Measurements from ENCODE around the gene SCN3A. TPM values are rescaled to one million over a fixed set of nuclear protein-coding genes. Genes with fewer than 3 reads are reported as not detected.

SCN3A gene
- total RNA-seq, 2 donors from 2014 or later = 0.24 TPM; not detected in 1

- no peaks in the 10 kb centered on the region for H3K36me3 Mint-ChIP-seq (ENCODE audit: insufficient read depth in 2 of 2)
- no peak for ATAC-seq (replicated peaks in 1 of 2)
- H3K27me3 Mint-ChIP-seq (ENCODE audit: low read depth) = no peaks in the 10 kb centered on the region
- no peak for DNase-seq
- H3K4me3 Mint-ChIP-seq = no peak overlapping the region
- no peak overlapping the region for H3K27ac Mint-ChIP-seq
- no peaks in the 10 kb centered on the region for H3K4me1 Mint-ChIP-seq (ENCODE audit: low read depth)
- H3K9me3 Mint-ChIP-seq = no peaks in the 10 kb centered on the region
These were observed 10.2 kb upstream of the SCN3A start for GRCh38 chr2:165214093-165214492.

- Mint-ChIP-seq H3K9me3 (no peaks in the 10 kb centered on the region), H3K27me3 (ENCODE audit: low read depth) (no peaks in the 10 kb centered on the region), H3K36me3 (ENCODE audit: insufficient read depth in 2 of 2) (no peaks in the 10 kb centered on the region), H3K4me1 (ENCODE audit: low read depth) (no peaks in the 10 kb centered on the region), H3K4me3 (no peak overlapping the region), H3K27ac (no peak overlapping the region)
- DNase-seq = no peak
- ATAC-seq (replicated peaks in 1 of 2) = no peak
These were observed 4.2 kb upstream of the SCN3A start for GRCh38 chr2:165208094-165208493.

GRCh38 chr2:165205865-165206264 lies 2.0 kb upstream of the SCN3A start:
- ATAC-seq (replicated peaks in 1 of 2) (no peak), DNase-seq (no peak)
- no peaks in the 10 kb centered on the region for H3K9me3 Mint-ChIP-seq
- no peaks in the 10 kb centered on the region for H3K36me3 Mint-ChIP-seq (ENCODE audit: insufficient read depth in 2 of 2)
- H3K4me3 Mint-ChIP-seq = no peak overlapping the region
- H3K4me1 Mint-ChIP-seq (ENCODE audit: low read depth) = no peaks in the 10 kb centered on the region
- no peak overlapping the region for H3K27ac Mint-ChIP-seq
- H3K27me3 Mint-ChIP-seq (ENCODE audit: low read depth) = no peaks in the 10 kb centered on the region

- DNase-seq (no peak), ATAC-seq (replicated peaks in 1 of 2) (no peak)
- Mint-ChIP-seq H3K27ac (no peak overlapping the region), H3K27me3 (ENCODE audit: low read depth) (no peaks in the 10 kb centered on the region), H3K4me1 (ENCODE audit: low read depth) (no peaks in the 10 kb centered on the region), H3K4me3 (no peak overlapping the region), H3K9me3 (no peaks in the 10 kb centered on the region), H3K36me3 (ENCODE audit: insufficient read depth in 2 of 2) (no peaks in the 10 kb centered on the region)
These were observed 1.6 kb downstream of the SCN3A start for GRCh38 chr2:165202239-165202638.

DNA sequence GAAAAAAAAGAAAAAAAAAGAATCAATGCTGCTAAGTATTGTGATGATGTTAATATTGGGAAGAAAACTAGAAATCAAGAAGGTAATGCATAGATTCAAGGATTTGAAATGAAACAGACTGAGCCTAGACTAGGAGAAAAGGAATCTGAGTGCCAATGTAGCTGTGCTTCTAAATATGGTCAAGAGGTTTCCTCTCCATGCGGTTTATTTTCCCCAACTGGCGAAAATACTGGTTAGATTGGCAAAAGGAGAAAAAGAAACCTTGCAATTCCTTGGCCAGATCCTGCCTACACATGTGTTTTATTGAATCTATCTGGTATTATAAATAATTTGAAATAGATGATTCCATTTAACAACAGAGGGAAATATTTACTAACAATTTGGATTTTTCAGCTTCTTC lies 5.7 kb downstream of the SCN3A start:
- Mint-ChIP-seq H3K9me3 (no peaks in the 10 kb centered on the region), H3K4me1 (ENCODE audit: low read depth) (no peaks in the 10 kb centered on the region), H3K4me3 (no peak overlapping the region), H3K27ac (no peak overlapping the region), H3K27me3 (ENCODE audit: low read depth) (no peaks in the 10 kb centered on the region), H3K36me3 (ENCODE audit: insufficient read depth in 2 of 2) (no peaks in the 10 kb centered on the region)
- no peak for DNase-seq
- ATAC-seq (replicated peaks in 1 of 2) = no peak

GRCh38 chr2:165197346-165197745 lies 6.5 kb downstream of the SCN3A start:
- H3K9me3 Mint-ChIP-seq = no peaks in the 10 kb centered on the region
- H3K27ac Mint-ChIP-seq = no peak overlapping the region
- DNase-seq (no peak), ATAC-seq (replicated peaks in 1 of 2) (no peak)
- H3K36me3 Mint-ChIP-seq (ENCODE audit: insufficient read depth in 2 of 2) = no peaks in the 10 kb centered on the region
- no peak overlapping the region for H3K4me3 Mint-ChIP-seq
- H3K27me3 Mint-ChIP-seq (ENCODE audit: low read depth) = no peaks in the 10 kb centered on the region
- H3K4me1 Mint-ChIP-seq (ENCODE audit: low read depth) = no peaks in the 10 kb centered on the region

- no peaks in the 10 kb centered on the region for H3K4me1 Mint-ChIP-seq (ENCODE audit: low read depth)
- no peak overlapping the region for H3K27ac Mint-ChIP-seq
- H3K36me3 Mint-ChIP-seq (ENCODE audit: insufficient read depth in 2 of 2) = no peaks in the 10 kb centered on the region
- no peak overlapping the region for H3K4me3 Mint-ChIP-seq
- no peaks in the 10 kb centered on the region for H3K9me3 Mint-ChIP-seq
- no peak for DNase-seq
- H3K27me3 Mint-ChIP-seq (ENCODE audit: low read depth) = no peaks in the 10 kb centered on the region
- no peak for ATAC-seq (replicated peaks in 1 of 2)
These were observed 7.4 kb downstream of the SCN3A start for GRCh38 chr2:165196411-165196810.

GRCh38 chr2:165193178-165193777 lies 10.6 kb downstream of the SCN3A start:
- no peak overlapping the region for H3K27ac Mint-ChIP-seq
- DNase-seq = no peak
- H3K4me1 Mint-ChIP-seq (ENCODE audit: low read depth) = no peaks in the 10 kb centered on the region
- no peaks in the 10 kb centered on the region for H3K36me3 Mint-ChIP-seq (ENCODE audit: insufficient read depth in 2 of 2)
- ATAC-seq (replicated peaks in 1 of 2) = no peak
- H3K27me3 Mint-ChIP-seq (ENCODE audit: low read depth) = no peaks in the 10 kb centered on the region
- no peaks in the 10 kb centered on the region for H3K9me3 Mint-ChIP-seq
- H3K4me3 Mint-ChIP-seq = no peak overlapping the region

DNA sequence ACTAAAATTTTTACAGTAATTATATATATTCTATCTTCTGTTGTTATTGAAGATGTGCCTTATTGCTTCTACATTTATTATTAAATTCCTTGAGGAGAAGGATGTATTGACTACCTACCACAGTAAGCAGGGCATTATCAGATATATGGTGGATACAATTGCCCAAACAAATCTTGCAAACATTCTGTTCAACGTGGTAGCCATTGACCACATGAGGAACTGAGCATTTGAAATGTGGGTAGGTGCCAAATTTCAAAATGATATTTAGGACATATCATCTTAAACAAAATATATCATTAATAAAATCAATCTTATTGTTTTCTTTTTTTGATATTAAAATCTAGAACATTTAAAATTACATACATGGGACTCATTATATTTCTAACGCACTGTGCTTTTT lies 11.1 kb downstream of the SCN3A start:
- ATAC-seq (replicated peaks in 1 of 2) (no peak), DNase-seq (no peak)
- Mint-ChIP-seq H3K27me3 (ENCODE audit: low read depth) (no peaks in the 10 kb centered on the region), H3K36me3 (ENCODE audit: insufficient read depth in 2 of 2) (no peaks in the 10 kb centered on the region), H3K4me1 (ENCODE audit: low read depth) (no peaks in the 10 kb centered on the region), H3K9me3 (no peaks in the 10 kb centered on the region), H3K4me3 (no peak overlapping the region), H3K27ac (no peak overlapping the region)

GRCh38 chr2:165191096-165191728 lies 12.6 kb downstream of the SCN3A start:
- ATAC-seq (replicated peaks in 1 of 2) = no peak
- DNase-seq = no peak
- Mint-ChIP-seq H3K27ac (no peak overlapping the region), H3K36me3 (ENCODE audit: insufficient read depth in 2 of 2) (no peaks in the 10 kb centered on the region), H3K27me3 (ENCODE audit: low read depth) (no peaks in the 10 kb centered on the region), H3K4me1 (ENCODE audit: low read depth) (no peaks in the 10 kb centered on the region), H3K9me3 (no peaks in the 10 kb centered on the region), H3K4me3 (no peak overlapping the region)

DNA sequence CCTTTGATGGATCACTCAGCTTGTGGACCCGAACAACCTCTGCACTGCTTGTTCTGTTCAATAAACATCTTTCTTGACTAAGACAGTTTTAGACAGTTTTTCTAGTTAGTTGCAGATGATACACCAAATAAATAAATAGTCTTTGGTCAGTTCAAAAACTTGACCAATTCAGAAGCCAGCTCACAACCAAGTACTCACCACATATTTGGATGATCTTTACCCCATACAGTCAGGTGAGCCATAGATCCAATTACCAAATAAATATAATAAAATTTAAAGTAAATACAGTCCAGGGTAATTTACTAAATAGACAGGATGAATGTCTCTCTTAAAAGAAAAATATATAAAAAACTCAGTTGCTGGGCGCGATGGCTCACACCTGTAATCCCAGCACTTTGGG lies 18.2 kb downstream of the SCN3A start:
- H3K27ac Mint-ChIP-seq = no peak overlapping the region

DNA sequence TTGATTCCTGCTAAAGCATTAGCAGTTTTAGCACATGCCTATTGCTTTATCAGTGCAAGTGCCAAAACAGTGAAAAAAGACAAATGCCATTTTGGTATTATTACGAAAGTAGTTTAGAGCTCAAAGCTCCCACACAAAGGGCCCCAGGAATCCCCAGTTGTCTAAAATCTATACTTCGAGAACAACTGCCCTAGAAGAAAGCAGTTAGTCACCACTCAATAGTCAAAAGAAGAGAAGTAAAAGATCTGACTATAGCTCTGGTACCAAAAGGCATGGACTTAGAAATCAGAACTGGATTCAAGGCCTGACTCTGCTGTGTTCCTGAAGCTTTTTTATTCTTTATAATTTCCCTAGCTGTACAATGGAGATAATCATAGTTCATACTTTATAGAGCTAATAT lies 21.8 kb downstream of the SCN3A start:
- Mint-ChIP-seq H3K27me3 (ENCODE audit: low read depth) (peaks cover 7% of the 10 kb centered on the region), H3K9me3 (peaks cover 0 to 3% of the 10 kb centered on the region in 2 donors), H3K4me3 (no peak overlapping the region), H3K4me1 (ENCODE audit: low read depth) (peaks cover 5% of the 10 kb centered on the region), H3K36me3 (ENCODE audit: insufficient read depth in 2 of 2) (no peaks in the 10 kb centered on the region), H3K27ac (no peak overlapping the region)
- ATAC-seq (replicated peaks in 1 of 2) (peak; percentile 68 to 69), DNase-seq (peak in 1 of 2 donors; percentile 1)

More for the DNA sequence above, 18.2 kb downstream of the SCN3A start:
- Mint-ChIP-seq H3K36me3 (ENCODE audit: insufficient read depth in 2 of 2) (no peaks in the 10 kb centered on the region), H3K4me1 (ENCODE audit: low read depth) (peaks cover 5% of the 10 kb centered on the region), H3K9me3 (no peaks in the 10 kb centered on the region), H3K27me3 (ENCODE audit: low read depth) (no peaks in the 10 kb centered on the region), H3K4me3 (no peak overlapping the region)
- no peak for DNase-seq
- ATAC-seq (replicated peaks in 1 of 2) = no peak

DNA sequence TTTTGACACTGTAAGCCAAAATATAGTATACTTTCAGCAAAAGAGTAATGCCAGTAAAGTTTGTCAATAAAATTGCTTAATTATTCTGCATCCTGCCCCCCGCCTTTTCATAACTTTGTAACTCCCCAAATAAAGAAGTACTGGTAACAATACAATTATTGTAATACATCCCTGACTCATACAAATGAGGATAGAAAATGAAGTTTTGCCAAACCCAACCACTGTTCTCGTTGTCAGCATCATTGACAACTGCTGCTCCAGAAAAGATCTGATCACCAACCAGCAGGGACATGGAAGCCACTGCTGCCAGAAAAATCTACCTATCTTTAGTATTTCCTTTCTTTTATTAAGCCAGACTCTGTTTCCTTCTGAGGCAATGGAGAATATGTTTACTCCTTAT lies 27.1 kb downstream of the SCN3A start:
- DNase-seq (no peak), ATAC-seq (replicated peaks in 1 of 2) (no peak)
- H3K36me3 Mint-ChIP-seq (ENCODE audit: insufficient read depth in 2 of 2) = no peaks in the 10 kb centered on the region
- H3K4me1 Mint-ChIP-seq (ENCODE audit: low read depth) = no peaks in the 10 kb centered on the region
- H3K27ac Mint-ChIP-seq = no peak overlapping the region
- H3K9me3 Mint-ChIP-seq = peaks cover 0 to 3% of the 10 kb centered on the region in 2 donors
- H3K4me3 Mint-ChIP-seq = no peak overlapping the region
- peaks cover 7% of the 10 kb centered on the region for H3K27me3 Mint-ChIP-seq (ENCODE audit: low read depth)

- Mint-ChIP-seq H3K27ac (no peak overlapping the region), H3K36me3 (ENCODE audit: insufficient read depth in 2 of 2) (no peaks in the 10 kb centered on the region), H3K4me3 (no peak overlapping the region), H3K4me1 (ENCODE audit: low read depth) (no peaks in the 10 kb centered on the region), H3K9me3 (no peaks in the 10 kb centered on the region), H3K27me3 (ENCODE audit: low read depth) (no peaks in the 10 kb centered on the region)
- ATAC-seq (replicated peaks in 1 of 2) (no peak), DNase-seq (no peak)
These were observed 30.6 kb downstream of the SCN3A start for GRCh38 chr2:165173215-165173614.
